Neuron (in vitro differentiated cells): ENCODE measurements around the gene NUCKS1.

Source experiments
- H2AFZ ChIP-seq: one replicate; pipeline ENCODE4 v1.6.1; 2013; ENCODE audit warnings: low read depth, mild to moderate bottlenecking, inconsistent platforms, low read length, moderate library complexity
- H3K27me3 ChIP-seq: one replicate; pipeline ENCODE4 v1.6.1; 2013; ENCODE audit warnings: low read length; ENCODE audit not compliant: insufficient read depth
- H3K36me3 ChIP-seq: one replicate; pipeline ENCODE4 v1.6.1; 2013; ENCODE audit warnings: low read length; ENCODE audit not compliant: insufficient read depth
- H3K4me1 ChIP-seq: one replicate; pipeline ENCODE4 v1.6.1; 2013; ENCODE audit warnings: low read length; ENCODE audit not compliant: insufficient read depth
- H3K4me3 ChIP-seq: 2 replicates; pipeline ENCODE4 v1.5.1; 2013; ENCODE audit warnings: mild to moderate bottlenecking, low read length, moderate library complexity
- H3K9me3 ChIP-seq: one replicate; pipeline ENCODE4 v1.6.1; 2013; ENCODE audit warnings: low read length

NUCKS1 gene

DNA sequence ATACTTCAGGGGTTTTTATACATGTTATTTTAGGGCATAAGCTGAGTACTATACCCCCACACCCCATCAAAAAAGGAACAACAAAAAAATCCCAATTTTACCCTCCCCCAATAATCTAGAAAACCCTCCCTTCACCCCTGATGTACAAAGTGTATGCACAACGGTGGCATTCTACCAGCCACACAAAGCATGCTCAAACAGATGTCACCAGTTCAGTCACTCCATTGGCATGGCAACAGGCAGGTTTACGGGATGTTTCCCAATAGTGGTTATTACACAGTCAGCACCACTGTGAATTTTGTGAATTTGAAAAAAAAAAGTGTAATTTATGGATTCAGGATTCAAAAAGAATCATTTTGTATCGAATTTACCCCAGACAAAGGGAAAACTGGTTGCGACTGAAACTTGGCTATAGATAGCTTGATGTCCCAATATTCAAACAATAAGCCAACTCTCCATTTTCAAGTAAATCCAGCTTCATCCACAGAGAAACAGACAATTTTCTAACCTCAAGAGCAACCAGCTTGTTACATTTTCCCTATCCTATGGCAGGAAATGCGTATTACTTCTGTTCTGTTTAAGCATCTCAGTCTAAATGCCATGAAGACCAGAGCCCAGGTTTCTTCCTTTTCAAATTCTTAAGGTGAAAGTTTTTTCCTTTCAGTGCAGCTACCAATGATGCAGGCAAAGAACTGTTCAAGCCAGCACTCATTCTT, 35.6 kb downstream of the NUCKS1 start:
- Histone ChIP-seq H3K9me3 (no peaks in the 10 kb centered on the region), H3K4me1 (peaks cover 17% of the 10 kb centered on the region), H3K4me3 (no peak overlapping the region), H3K36me3 (peaks cover 63% of the 10 kb centered on the region), H2AFZ (no peak overlapping the region), H3K27me3 (no peaks in the 10 kb centered on the region)

- Histone ChIP-seq H3K4me1 (peaks cover 17% of the 10 kb centered on the region), H3K27me3 (no peaks in the 10 kb centered on the region), H3K36me3 (peaks cover 55% of the 10 kb centered on the region), H3K9me3 (no peaks in the 10 kb centered on the region), H3K4me3 (no peak overlapping the region), H2AFZ (no peak overlapping the region)
Observed at GRCh38 chr1:205711105-205712048, 38.6 kb downstream of the NUCKS1 start.

- H2AFZ ChIP-seq, result no peak overlapping the region
- H3K9me3 ChIP-seq, result no peaks in the 10 kb centered on the region
- H3K36me3 ChIP-seq, result peaks cover 48% of the 10 kb centered on the region
- H3K27me3 ChIP-seq, result no peaks in the 10 kb centered on the region
- H3K4me1 ChIP-seq, result peaks cover 16% of the 10 kb centered on the region
- no peak overlapping the region for H3K4me3 ChIP-seq
Observed at GRCh38 chr1:205710201-205711062, 39.5 kb downstream of the NUCKS1 start.

DNA sequence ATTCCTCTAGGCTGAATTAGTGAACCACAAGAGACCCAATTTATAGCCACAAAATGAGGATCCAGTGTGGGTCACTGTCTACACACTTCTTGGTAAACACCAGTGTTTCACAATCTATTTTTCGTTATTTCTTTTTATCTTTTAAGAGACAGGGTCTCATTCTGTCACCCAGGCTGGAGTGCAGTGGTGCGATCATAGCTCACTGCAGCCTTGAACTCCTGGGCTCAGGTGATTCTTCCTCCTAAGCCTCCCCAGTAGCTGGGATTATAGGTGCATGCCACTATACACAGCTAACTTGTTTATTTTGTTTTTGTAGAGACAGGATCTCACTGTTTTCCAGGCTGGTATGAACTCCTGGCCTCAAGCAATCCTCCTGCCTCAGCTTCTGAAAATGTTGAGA, 40.3 kb downstream of the NUCKS1 start:
- no peaks in the 10 kb centered on the region for H3K27me3 ChIP-seq
- no peaks in the 10 kb centered on the region for H3K9me3 ChIP-seq
- no peak overlapping the region for H2AFZ ChIP-seq
- H3K4me1 ChIP-seq, result peaks cover 12% of the 10 kb centered on the region
- H3K36me3 ChIP-seq, result peaks cover 46% of the 10 kb centered on the region
- no peak overlapping the region for H3K4me3 ChIP-seq

- Histone ChIP-seq H3K4me3 (no peak overlapping the region), H3K4me1 (peaks cover 6% of the 10 kb centered on the region), H3K36me3 (peaks cover 47% of the 10 kb centered on the region), H2AFZ (no peak overlapping the region), H3K27me3 (no peaks in the 10 kb centered on the region), H3K9me3 (no peaks in the 10 kb centered on the region)
Observed at GRCh38 chr1:205709059-205709398, 41.0 kb downstream of the NUCKS1 start.

- Histone ChIP-seq H3K27me3 (no peaks in the 10 kb centered on the region), H3K9me3 (no peaks in the 10 kb centered on the region), H3K4me1 (no peaks in the 10 kb centered on the region), H3K4me3 (no peak overlapping the region), H2AFZ (no peak overlapping the region), H3K36me3 (peaks cover 44% of the 10 kb centered on the region)
Observed at GRCh38 chr1:205706601-205707502, 43.1 kb downstream of the NUCKS1 start.

- H2AFZ ChIP-seq, result no peak overlapping the region
- no peaks in the 10 kb centered on the region for H3K9me3 ChIP-seq
- H3K4me3 ChIP-seq, result no peak overlapping the region
- H3K4me1 ChIP-seq, result no peaks in the 10 kb centered on the region
- H3K36me3 ChIP-seq, result peaks cover 34% of the 10 kb centered on the region
- H3K27me3 ChIP-seq, result no peaks in the 10 kb centered on the region
Observed at GRCh38 chr1:205704903-205705302, 45.1 kb downstream of the NUCKS1 start.

DNA sequence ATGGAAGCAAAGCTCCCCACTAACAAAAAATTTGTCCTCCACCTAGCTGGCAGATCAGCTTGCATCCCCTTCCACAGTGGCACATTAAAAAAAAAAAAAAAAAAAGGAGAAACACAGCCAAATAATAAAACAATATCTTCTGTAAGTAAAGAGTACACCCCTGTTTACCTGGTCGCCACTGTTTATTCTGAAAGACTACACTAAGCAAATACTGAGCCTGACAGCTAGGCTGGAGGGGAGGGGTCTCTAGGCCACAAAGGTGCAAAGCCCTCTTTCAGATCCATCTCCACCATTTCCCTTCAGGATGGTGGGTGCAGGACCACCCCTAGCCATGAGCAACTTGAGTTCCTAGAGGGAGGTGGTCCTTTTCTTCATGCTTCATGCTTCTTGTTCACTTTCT, 46.9 kb downstream of the NUCKS1 start:
- Histone ChIP-seq H3K36me3 (peaks cover 16% of the 10 kb centered on the region), H2AFZ (no peak overlapping the region), H3K4me1 (no peaks in the 10 kb centered on the region), H3K9me3 (no peaks in the 10 kb centered on the region), H3K27me3 (no peaks in the 10 kb centered on the region), H3K4me3 (no peak overlapping the region)

- Histone ChIP-seq H3K9me3 (no peaks in the 10 kb centered on the region), H3K36me3 (peaks cover 13% of the 10 kb centered on the region), H3K4me3 (no peak overlapping the region), H3K4me1 (no peaks in the 10 kb centered on the region), H2AFZ (no peak overlapping the region), H3K27me3 (no peaks in the 10 kb centered on the region)
Observed at GRCh38 chr1:205701891-205702290, 48.1 kb downstream of the NUCKS1 start.

DNA sequence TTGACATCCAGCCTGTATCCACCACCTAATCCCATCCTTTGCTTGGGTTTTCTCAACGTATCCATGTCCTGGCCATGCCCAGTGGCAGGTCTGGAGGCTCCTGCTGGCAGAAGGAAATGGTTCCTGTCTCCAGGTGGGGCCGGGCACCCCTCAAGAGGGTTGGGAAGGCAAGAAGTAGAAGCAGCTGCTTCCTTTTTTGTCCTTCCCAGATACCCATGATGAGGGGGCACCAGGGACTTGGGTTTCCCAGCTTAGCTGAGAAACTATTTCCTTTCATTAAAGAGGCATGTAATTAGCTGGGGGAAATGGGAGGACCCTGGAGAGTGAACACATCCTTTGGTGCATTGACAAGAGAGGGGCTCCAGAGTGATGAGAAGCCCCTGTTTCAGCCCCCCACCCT, 48.6 kb downstream of the NUCKS1 start:
- no peaks in the 10 kb centered on the region for H3K27me3 ChIP-seq
- H3K36me3 ChIP-seq, result peaks cover 8% of the 10 kb centered on the region
- no peaks in the 10 kb centered on the region for H3K4me1 ChIP-seq

DNA sequence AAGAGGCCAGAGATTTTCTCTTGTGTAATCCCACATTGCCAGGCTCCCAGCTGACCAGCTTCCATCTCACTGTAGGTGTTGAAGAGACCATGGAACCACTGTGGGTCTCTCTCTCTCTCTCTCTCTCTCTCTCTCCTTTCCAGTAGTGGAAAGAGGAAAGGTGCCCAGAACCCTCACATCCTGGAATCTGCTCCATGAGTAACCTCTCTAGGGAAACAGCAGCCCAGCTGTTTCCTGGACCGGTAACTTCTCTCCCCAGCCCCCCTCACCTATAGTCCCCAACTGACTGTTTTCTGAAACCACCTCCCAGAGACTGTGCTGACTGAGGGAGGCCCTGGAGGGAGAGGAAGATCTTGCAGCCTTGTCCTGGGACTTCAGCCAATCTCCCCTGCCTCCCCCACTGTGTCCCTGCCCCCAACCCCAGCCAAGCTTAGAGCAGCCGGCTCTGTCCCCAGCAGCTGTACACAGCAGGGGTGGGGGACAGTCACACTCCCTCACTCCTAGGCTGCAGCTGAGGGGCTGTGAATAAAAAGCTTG, 49.0 kb downstream of the NUCKS1 start:
- Histone ChIP-seq H3K4me1 (no peaks in the 10 kb centered on the region), H3K9me3 (no peaks in the 10 kb centered on the region), H3K36me3 (peaks cover 7% of the 10 kb centered on the region), H3K27me3 (no peaks in the 10 kb centered on the region), H3K4me3 (no peak overlapping the region), H2AFZ (no peak overlapping the region)

More for the DNA sequence above, 48.6 kb downstream of the NUCKS1 start:
- Histone ChIP-seq H3K4me3 (no peak overlapping the region), H3K9me3 (no peaks in the 10 kb centered on the region), H2AFZ (no peak overlapping the region)

- H2AFZ ChIP-seq, result no peak overlapping the region
- H3K4me1 ChIP-seq, result no peaks in the 10 kb centered on the region
- peaks cover 4% of the 10 kb centered on the region for H3K36me3 ChIP-seq
- no peak overlapping the region for H3K4me3 ChIP-seq
- H3K27me3 ChIP-seq, result no peaks in the 10 kb centered on the region
- H3K9me3 ChIP-seq, result no peaks in the 10 kb centered on the region
Observed at GRCh38 chr1:205699416-205699815, 50.6 kb downstream of the NUCKS1 start.
